Mesenchymal stem cell (in vitro differentiated cells and primary cell): Measurements from ENCODE around the gene PCYT1A. TPM values are rescaled to one million over a fixed set of nuclear protein-coding genes. Genes with fewer than 3 reads are reported as not detected.

Experiments used
- DNase-seq: peaks from one replicate; pipeline ENCODE4 v3.0.0-alpha.2; 2013
- H2AFZ ChIP-seq: one replicate; pipeline ENCODE4 v1.6.1; 2013; ENCODE audit warnings: low read depth, mild to moderate bottlenecking, control low read depth, inconsistent platforms, low read length, moderate library complexity
- H2AK5ac ChIP-seq: 2 replicates; pipeline ENCODE4 v1.6.1; 2013; ENCODE audit warnings: low read length, moderate library complexity, mild to moderate bottlenecking, inconsistent platforms; ENCODE audit not compliant: severe bottlenecking
- H2BK120ac ChIP-seq: one replicate; pipeline ENCODE4 v1.6.1; 2013; ENCODE audit warnings: low read depth, mild to moderate bottlenecking, inconsistent platforms, low read length, moderate library complexity
- H2BK12ac ChIP-seq, 2 experiments: one replicate each; pipeline ENCODE4 v1.6.1; 2013; ENCODE audit warnings: inconsistent platforms in 2 of 2, low read length in 2 of 2, mild to moderate bottlenecking in 2 of 2, moderate library complexity in 2 of 2, control low read depth in 1 of 2
- H2BK15ac ChIP-seq: one replicate; pipeline ENCODE4 v1.6.1; 2013; ENCODE audit warnings: mild to moderate bottlenecking, low read depth, inconsistent platforms; ENCODE audit not compliant: poor library complexity, severe bottlenecking
- H2BK5ac ChIP-seq: 2 replicates; pipeline ENCODE4 v1.6.1; 2013; ENCODE audit warnings: low read depth, mild to moderate bottlenecking, low read length, control low read depth, inconsistent platforms; ENCODE audit not compliant: poor library complexity, severe bottlenecking
- H3K14ac ChIP-seq, 2 experiments: one replicate each; pipeline ENCODE4 v1.6.1; 2013; ENCODE audit warnings: inconsistent platforms in 2 of 2, low read length in 2 of 2, control low read depth in 1 of 2, mild to moderate bottlenecking in 1 of 2, moderate library complexity in 1 of 2
- H3K18ac ChIP-seq, 2 experiments: one replicate each; pipeline ENCODE4 v1.6.1; 2013; ENCODE audit warnings: inconsistent platforms in 2 of 2, low read length in 2 of 2, control low read depth in 1 of 2, low read depth in 1 of 2, mild to moderate bottlenecking in 1 of 2
- H3K23ac ChIP-seq, 2 experiments: one replicate each; pipeline ENCODE4 v1.6.1; 2013; ENCODE audit warnings: inconsistent platforms in 2 of 2, low read length in 2 of 2, mild to moderate bottlenecking in 2 of 2, moderate library complexity in 2 of 2, control low read depth in 1 of 2
- H3K27ac ChIP-seq: 2 replicates; pipeline ENCODE4 v1.5.1; 2013; ENCODE audit warnings: mild to moderate bottlenecking, moderate library complexity, low read length, control low read depth, inconsistent platforms; ENCODE audit not compliant: poor library complexity, severe bottlenecking
- H3K27me3 ChIP-seq, 2 experiments: 2 replicates each; pipeline versions ENCODE4 v1.6.1 to v1.7.0; 2013; ENCODE audit warnings: low read length in 2 of 2, mild to moderate bottlenecking in 2 of 2, moderate library complexity in 2 of 2, control low read depth in 1 of 2, inconsistent platforms in 1 of 2; ENCODE audit not compliant: control insufficient read depth in 1 of 2, insufficient read depth in 1 of 2
- H3K36me3 ChIP-seq, 2 experiments: 2 replicates each; pipeline versions ENCODE4 v1.6.1 to v1.7.0; 2013; ENCODE audit warnings: low read length in 2 of 2, control low read depth in 1 of 2, inconsistent platforms in 1 of 2, low read depth in 1 of 2, mild to moderate bottlenecking in 1 of 2; ENCODE audit not compliant: insufficient read depth in 2 of 2, control insufficient read depth in 1 of 2
- H3K4ac ChIP-seq, 2 experiments: one replicate each; pipeline ENCODE4 v1.6.1; 2013; ENCODE audit warnings: inconsistent platforms in 2 of 2, low read length in 2 of 2, mild to moderate bottlenecking in 2 of 2, moderate library complexity in 2 of 2, control low read depth in 1 of 2, low read depth in 1 of 2
- H3K4me1 ChIP-seq: 2 replicates; pipeline ENCODE4 v1.6.1; 2013; ENCODE audit warnings: low read depth, low read length, control low read depth; ENCODE audit not compliant: control insufficient read depth, insufficient read depth
- H3K4me2 ChIP-seq: 2 replicates; pipeline ENCODE4 v1.6.1; 2013; ENCODE audit warnings: low read length, mild to moderate bottlenecking, inconsistent platforms; ENCODE audit not compliant: poor library complexity, severe bottlenecking
- H3K4me3 ChIP-seq, 2 experiments: 2 replicates each; pipeline versions ENCODE4 v1.5.1 to v1.7.0; 2013; ENCODE audit warnings: low read length in 2 of 2, mild to moderate bottlenecking in 2 of 2, control low read depth in 1 of 2, low read depth in 1 of 2; ENCODE audit not compliant: insufficient read depth in 1 of 2
- H3K79me1 ChIP-seq: replicated peaks from 2 replicates; pipeline ENCODE4 v1.6.1; 2013; ENCODE audit warnings: mild to moderate bottlenecking, control low read depth, low read length, inconsistent platforms; ENCODE audit not compliant: poor library complexity, severe bottlenecking
- H3K9ac ChIP-seq: 2 replicates; pipeline ENCODE4 v1.7.0; 2013; ENCODE audit warnings: mild to moderate bottlenecking, low read length, moderate library complexity
- H3K9me3 ChIP-seq: 2 replicates; pipeline ENCODE4 v1.7.0; 2013; ENCODE audit warnings: mild to moderate bottlenecking, low read length; ENCODE audit not compliant: control insufficient read depth
- H4K8ac ChIP-seq: one replicate; pipeline ENCODE4 v1.6.1; 2013; ENCODE audit warnings: inconsistent platforms, mild to moderate bottlenecking, low read length, moderate library complexity
- H4K91ac ChIP-seq: one replicate; pipeline ENCODE4 v1.6.1; 2013; ENCODE audit warnings: mild to moderate bottlenecking, low read length, inconsistent platforms
- WGBS: methylation state at CpG from one replicate; pipeline ENCODE4 v1.1.7; 2013; ENCODE audit warnings: mixed read lengths; 5-methylcytosine and 5-hydroxymethylcytosine counted together
- small RNA-seq: library from polyadenylated mRNA; stranded (forward); fragments of <200 nt; extraction: miRNeasy Mini kit (QIAGEN cat#:217004); gene quantifications from one replicate; pipeline ENCODE3, GENCODE V24; 2013; ENCODE audit warnings: low read depth

The PCYT1A gene

GRCh38 chr3:196181127-196181546 is 106.4 kb downstream of the PCYT1A start:
- Histone ChIP-seq H3K18ac (no peak overlapping the region), H3K4me1 (peaks cover 4% of the 10 kb centered on the region), H2AK5ac (no peak overlapping the region), H3K9me3 (no peaks in the 10 kb centered on the region), H2BK15ac (no peak overlapping the region), H3K14ac (no peak overlapping the region), H4K91ac (no peak overlapping the region), H3K4ac (no peak overlapping the region), H4K8ac (no peak overlapping the region), H3K79me1 (no peaks in the 10 kb centered on the region), H3K23ac (no peak overlapping the region), H3K4me2 (no peak overlapping the region), H2AFZ (no peak overlapping the region), H3K36me3 (no peaks in the 10 kb centered on the region), H3K4me3 (no peak overlapping the region), H3K27me3 (peaks cover 0 to 13% of the 10 kb centered on the region in 2 experiments), H3K9ac (no peak overlapping the region), H2BK120ac (no peak overlapping the region), H3K27ac (no peak overlapping the region), H2BK12ac (no peak overlapping the region), H2BK5ac (no peak overlapping the region)
- no peak for DNase-seq
- 88% methylated on average over 10 of the region's 10 CpGs for WGBS

GRCh38 chr3:196180346-196180745 is 107.2 kb downstream of the PCYT1A start:
- DNase-seq: no peak
- H3K18ac ChIP-seq: no peak overlapping the region
- H3K14ac ChIP-seq: no peak overlapping the region
- no peak overlapping the region for H4K91ac ChIP-seq
- no peak overlapping the region for H3K23ac ChIP-seq
- no peak overlapping the region for H2BK15ac ChIP-seq
- H2AK5ac ChIP-seq: no peak overlapping the region
- H3K4me3 ChIP-seq: no peak overlapping the region
- H3K9ac ChIP-seq: no peak overlapping the region
- no peak overlapping the region for H3K4me2 ChIP-seq
- H2AFZ ChIP-seq: no peak overlapping the region
- H3K27ac ChIP-seq: no peak overlapping the region
- 92% methylated on average over 7 of the region's 9 CpGs for WGBS
- H3K36me3 ChIP-seq: no peaks in the 10 kb centered on the region
- no peaks in the 10 kb centered on the region for H3K79me1 ChIP-seq
- H3K9me3 ChIP-seq: no peaks in the 10 kb centered on the region
- peaks cover 0 to 13% of the 10 kb centered on the region in 2 experiments for H3K27me3 ChIP-seq
- peaks cover 4% of the 10 kb centered on the region for H3K4me1 ChIP-seq
- H2BK12ac ChIP-seq: no peak overlapping the region
- H2BK120ac ChIP-seq: no peak overlapping the region
- H4K8ac ChIP-seq: no peak overlapping the region
- no peak overlapping the region for H3K4ac ChIP-seq
- no peak overlapping the region for H2BK5ac ChIP-seq

Small RNA genes lying within 50 kb of the gene (small RNA-seq; reads per million reads assigned to genes)
- gene AC069257.2: not detected
- not detected for gene RF00019
